GM12872 (cell line): ENCODE measurements around the gene MDH2.

Source experiments
- CTCF ChIP-seq: IDR thresholded peaks from 3 replicates; pipeline ENCODE4 v1.5.1; 2011; ENCODE audit warnings: low read depth, mild to moderate bottlenecking, low read length, moderate library complexity; ENCODE audit not compliant: insufficient read depth

MDH2 gene

GRCh38 chr7:76108540-76109233, 60.8 kb downstream of the MDH2 start:
- TF ChIP-seq CTCF, result no peak
